Astrocyte (in vitro differentiated cells and primary cell): ENCODE data around the gene MAP3K14.

Source experiments
- EZH2 ChIP-seq: IDR thresholded peaks from 2 replicates; pipeline ENCODE4 v1.6.1; 2012; ENCODE audit warnings: mild to moderate bottlenecking, low read length, inconsistent platforms; ENCODE audit not compliant: insufficient read depth
- TF ChIP-seq, protein P1 (sequence below): IDR thresholded peaks from 2 replicates; pipeline ENCODE4 v1.5.1; 2011; ENCODE audit warnings: low read depth, mild to moderate bottlenecking, inconsistent platforms, low read length, moderate library complexity; ENCODE audit not compliant: insufficient read depth

- TF ChIP-seq EZH2: no peak
- TF ChIP-seq, protein P1, sequence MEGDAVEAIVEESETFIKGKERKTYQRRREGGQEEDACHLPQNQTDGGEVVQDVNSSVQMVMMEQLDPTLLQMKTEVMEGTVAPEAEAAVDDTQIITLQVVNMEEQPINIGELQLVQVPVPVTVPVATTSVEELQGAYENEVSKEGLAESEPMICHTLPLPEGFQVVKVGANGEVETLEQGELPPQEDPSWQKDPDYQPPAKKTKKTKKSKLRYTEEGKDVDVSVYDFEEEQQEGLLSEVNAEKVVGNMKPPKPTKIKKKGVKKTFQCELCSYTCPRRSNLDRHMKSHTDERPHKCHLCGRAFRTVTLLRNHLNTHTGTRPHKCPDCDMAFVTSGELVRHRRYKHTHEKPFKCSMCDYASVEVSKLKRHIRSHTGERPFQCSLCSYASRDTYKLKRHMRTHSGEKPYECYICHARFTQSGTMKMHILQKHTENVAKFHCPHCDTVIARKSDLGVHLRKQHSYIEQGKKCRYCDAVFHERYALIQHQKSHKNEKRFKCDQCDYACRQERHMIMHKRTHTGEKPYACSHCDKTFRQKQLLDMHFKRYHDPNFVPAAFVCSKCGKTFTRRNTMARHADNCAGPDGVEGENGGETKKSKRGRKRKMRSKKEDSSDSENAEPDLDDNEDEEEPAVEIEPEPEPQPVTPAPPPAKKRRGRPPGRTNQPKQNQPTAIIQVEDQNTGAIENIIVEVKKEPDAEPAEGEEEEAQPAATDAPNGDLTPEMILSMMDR: no peak
Measured at GRCh38 chr17:45227926-45228762, 88.7 kb downstream of the MAP3K14 start.
